Keratinocyte (primary cell): ENCODE data around the gene HPSE2.

Experiments used
- EZH2 ChIP-seq: IDR thresholded peaks from one replicate; pipeline ENCODE4 v1.6.1; 2012; ENCODE audit warnings: inconsistent platforms, mild to moderate bottlenecking, low read length, moderate library complexity
- TF ChIP-seq, protein P1 (sequence below), 3 experiments: IDR thresholded peaks in 1 of 3; conservative IDR thresholded peaks in 1 of 3; optimal IDR thresholded peaks in 1 of 3; 2 replicates in 2 of 3; 3 replicates in 1 of 3; pipeline versions ENCODE3 to v1.5.1; 2011; ENCODE audit warnings: low read length in 3 of 3, mild to moderate bottlenecking in 3 of 3, moderate library complexity in 2 of 3, control low read depth in 1 of 3, inconsistent platforms in 1 of 3; ENCODE audit not compliant: insufficient read depth in 2 of 3; ENCODE audit errors: extremely low read depth in 1 of 3

DNA sequence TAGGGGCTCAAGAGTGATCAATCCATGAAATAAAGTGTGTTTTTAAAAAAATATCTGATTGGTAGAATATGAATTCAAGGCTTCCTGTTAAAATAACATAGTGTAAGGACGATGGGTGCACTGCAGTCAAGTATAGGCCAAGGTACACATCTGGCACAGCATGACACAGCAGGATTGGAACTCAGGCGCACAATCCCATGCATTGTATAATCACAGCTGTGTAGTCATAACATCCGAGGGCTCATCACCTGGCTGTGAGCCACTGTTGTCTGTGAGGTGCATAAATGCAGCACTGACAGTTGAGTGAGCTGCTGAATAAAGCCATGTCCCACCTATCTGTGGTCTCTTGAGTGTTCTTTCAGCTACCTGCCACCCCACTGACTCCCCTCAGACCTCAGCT is 646.6 kb downstream of the HPSE2 start:
- TF ChIP-seq, protein P1, sequence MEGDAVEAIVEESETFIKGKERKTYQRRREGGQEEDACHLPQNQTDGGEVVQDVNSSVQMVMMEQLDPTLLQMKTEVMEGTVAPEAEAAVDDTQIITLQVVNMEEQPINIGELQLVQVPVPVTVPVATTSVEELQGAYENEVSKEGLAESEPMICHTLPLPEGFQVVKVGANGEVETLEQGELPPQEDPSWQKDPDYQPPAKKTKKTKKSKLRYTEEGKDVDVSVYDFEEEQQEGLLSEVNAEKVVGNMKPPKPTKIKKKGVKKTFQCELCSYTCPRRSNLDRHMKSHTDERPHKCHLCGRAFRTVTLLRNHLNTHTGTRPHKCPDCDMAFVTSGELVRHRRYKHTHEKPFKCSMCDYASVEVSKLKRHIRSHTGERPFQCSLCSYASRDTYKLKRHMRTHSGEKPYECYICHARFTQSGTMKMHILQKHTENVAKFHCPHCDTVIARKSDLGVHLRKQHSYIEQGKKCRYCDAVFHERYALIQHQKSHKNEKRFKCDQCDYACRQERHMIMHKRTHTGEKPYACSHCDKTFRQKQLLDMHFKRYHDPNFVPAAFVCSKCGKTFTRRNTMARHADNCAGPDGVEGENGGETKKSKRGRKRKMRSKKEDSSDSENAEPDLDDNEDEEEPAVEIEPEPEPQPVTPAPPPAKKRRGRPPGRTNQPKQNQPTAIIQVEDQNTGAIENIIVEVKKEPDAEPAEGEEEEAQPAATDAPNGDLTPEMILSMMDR (optimal IDR thresholded peaks at IDR 0.05 in 1 of 3, IDR thresholded peaks at IDR 0.05 in 1 of 3, conservative IDR thresholded peaks at IDR 0.05 in 1 of 3; ENCODE audit: extremely low read depth in 1 of 3, insufficient read depth in 2 of 3, low read length in 3 of 3) = no peak
- TF ChIP-seq EZH2 = no peak
